Activated CD4-positive, alpha-beta T cell treated with anti-CD3 and anti-CD28 coated beads, Interleukin-2, amount 50 U/mL, for 48 hours (primary cell): ENCODE measurements around the gene RRBP1.

Experiments used
- DNase-seq, 2 experiments: peaks; one replicate each; pipeline ENCODE4 v3.0.0-alpha.2; 2020

The RRBP1 gene

GRCh38 chr20:17631576-17632319, 50.3 kb downstream of the RRBP1 start:
- no peak for DNase-seq

- no peak for DNase-seq
Observed at GRCh38 chr20:17630806-17631195, 51.2 kb downstream of the RRBP1 start.

- DNase-seq, result no peak
Observed at GRCh38 chr20:17630151-17630805, 51.8 kb downstream of the RRBP1 start.

GRCh38 chr20:17629678-17630089, 52.4 kb downstream of the RRBP1 start:
- no peak for DNase-seq

- DNase-seq, result no peak
Observed at GRCh38 chr20:17629025-17629424, 53.0 kb downstream of the RRBP1 start.

GRCh38 chr20:17628101-17628841, 53.8 kb downstream of the RRBP1 start:
- no peak for DNase-seq

- DNase-seq, result no peak
Observed at GRCh38 chr20:17627101-17627955, 54.7 kb downstream of the RRBP1 start.

- DNase-seq, result no peak
Observed at GRCh38 chr20:17626217-17627007, 55.6 kb downstream of the RRBP1 start.

- no peak for DNase-seq
Observed at GRCh38 chr20:17625246-17626051, 56.6 kb downstream of the RRBP1 start.

GRCh38 chr20:17624551-17625245, 57.3 kb downstream of the RRBP1 start:
- DNase-seq, result no peak

- no peak for DNase-seq
Observed at GRCh38 chr20:17624070-17624469, 58.0 kb downstream of the RRBP1 start.

- no peak for DNase-seq
Observed at GRCh38 chr20:17622851-17623508, 59.1 kb downstream of the RRBP1 start.

GRCh38 chr20:17622086-17622850, 59.8 kb downstream of the RRBP1 start:
- DNase-seq, result no peak

- no peak for DNase-seq
Observed at GRCh38 chr20:17621229-17621968, 60.6 kb downstream of the RRBP1 start.

GRCh38 chr20:17620371-17621228, 61.4 kb downstream of the RRBP1 start:
- DNase-seq, result peak in 1 of 2 experiments; percentile 1

GRCh38 chr20:17619351-17620093, 62.5 kb downstream of the RRBP1 start:
- DNase-seq, result no peak

GRCh38 chr20:17618673-17619013, 63.4 kb downstream of the RRBP1 start:
- DNase-seq, result no peak
